Activated T-helper 2 cell treated with anti-CD3 and anti-CD28 coated beads, Interferon-gamma antibody, Interleukin-2, Interleukin-4, amounts not matched to agents 10 μg/mL and 5 μg/mL and 100 μg/mL, durations not matched to agents 14 hours and 24 hours and 36 hours (primary cell): ENCODE results near the gene ARHGEF11. TPM values are rescaled to one million over a fixed set of nuclear protein-coding genes. Genes with fewer than 3 reads are reported as not detected.

Source experiments
- DNase-seq: peaks from one replicate; pipeline ENCODE4 v3.0.0; 2021; ENCODE audit warnings: low spot score
- H3K27ac Mint-ChIP-seq: one replicate; pipeline ENCODE4 v1.8.0; 2021; ENCODE audit warnings: mixed read lengths
- H3K27me3 Mint-ChIP-seq: one replicate; pipeline ENCODE4 v1.8.0; 2021; ENCODE audit warnings: low read depth, mixed read lengths
- H3K36me3 Mint-ChIP-seq: one replicate; pipeline ENCODE4 v1.8.0; 2021; ENCODE audit warnings: low read depth, mixed read lengths
- H3K4me1 Mint-ChIP-seq: one replicate; pipeline ENCODE4 v1.8.0; 2021; ENCODE audit warnings: low read depth, mixed read lengths
- H3K4me3 Mint-ChIP-seq: one replicate; pipeline ENCODE4 v1.8.0; 2021; ENCODE audit warnings: low read depth, mild to moderate bottlenecking, moderate library complexity, mixed read lengths
- H3K9me3 Mint-ChIP-seq: one replicate; pipeline ENCODE4 v1.8.0; 2021; ENCODE audit warnings: mixed read lengths
- intact Hi-C: fragments of 100-400 bp; cut with micrococcal nuclease; formaldehyde crosslinking; loops from one replicate; pipeline ENCODE4 v1.15.1; 2023
- total RNA-seq: library from RNA; stranded (reverse); gene quantifications from 2 replicates; pipeline ENCODE4 v1.2.3, GENCODE V29; 2022

ARHGEF11 gene
- total RNA-seq, 1 donor from 2014 or later, result 2.2 TPM

DNA sequence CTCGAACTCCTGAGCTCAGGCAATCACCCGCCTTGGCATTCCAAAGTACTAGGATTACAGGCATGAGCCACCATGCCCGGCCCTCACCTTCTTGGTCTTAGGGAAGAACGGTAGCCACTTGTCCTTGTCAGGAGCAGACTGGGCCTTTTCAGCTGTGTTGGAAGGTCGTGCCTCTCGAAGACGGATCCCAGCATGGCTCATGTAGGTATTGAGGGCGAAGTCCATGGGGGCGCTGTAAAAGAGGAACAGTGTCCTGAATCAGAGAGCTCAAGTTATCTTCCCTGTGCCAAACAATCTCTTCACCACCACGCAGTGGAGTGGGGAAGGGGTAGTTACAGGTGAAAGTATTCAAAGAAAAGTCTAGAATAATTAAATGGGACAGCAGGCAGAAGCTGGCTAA lies 89.2 kb downstream of the ARHGEF11 start:
- peaks cover 8% of the 10 kb centered on the region for H3K4me1 Mint-ChIP-seq
- no peak for DNase-seq
- no peaks in the 10 kb centered on the region for H3K36me3 Mint-ChIP-seq
- no peak overlapping the region for H3K4me3 Mint-ChIP-seq
- no peak overlapping the region for H3K27ac Mint-ChIP-seq
- no peaks in the 10 kb centered on the region for H3K27me3 Mint-ChIP-seq
- H3K9me3 Mint-ChIP-seq, result no peaks in the 10 kb centered on the region
- intact Hi-C loops, result no loop called here

DNA sequence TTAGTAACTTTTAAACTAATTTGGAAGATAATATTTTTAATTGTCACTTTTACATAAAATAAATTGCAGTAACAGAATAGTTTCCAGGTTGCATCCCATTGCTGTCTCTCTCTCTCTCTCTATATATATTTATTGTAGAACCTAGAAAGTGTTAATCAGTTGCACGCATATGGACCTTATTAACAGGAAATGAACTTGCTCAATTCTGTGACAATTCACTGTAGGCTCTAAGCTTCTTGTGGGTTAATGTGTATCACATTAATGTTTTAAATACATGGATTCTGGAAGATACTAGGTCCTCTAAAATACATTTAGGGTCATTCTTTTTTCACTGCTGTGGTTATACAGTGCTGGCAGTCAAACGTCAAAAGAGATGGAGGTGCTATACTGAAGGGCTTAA lies 92.0 kb downstream of the ARHGEF11 start:
- no peak overlapping the region for H3K4me3 Mint-ChIP-seq
- H3K9me3 Mint-ChIP-seq, result no peaks in the 10 kb centered on the region
- no peak for DNase-seq
- intact Hi-C loops, result no loop called here
- H3K4me1 Mint-ChIP-seq, result peaks cover 6% of the 10 kb centered on the region
- H3K27ac Mint-ChIP-seq, result no peak overlapping the region
- no peaks in the 10 kb centered on the region for H3K36me3 Mint-ChIP-seq
- H3K27me3 Mint-ChIP-seq, result peaks cover 2% of the 10 kb centered on the region

DNA sequence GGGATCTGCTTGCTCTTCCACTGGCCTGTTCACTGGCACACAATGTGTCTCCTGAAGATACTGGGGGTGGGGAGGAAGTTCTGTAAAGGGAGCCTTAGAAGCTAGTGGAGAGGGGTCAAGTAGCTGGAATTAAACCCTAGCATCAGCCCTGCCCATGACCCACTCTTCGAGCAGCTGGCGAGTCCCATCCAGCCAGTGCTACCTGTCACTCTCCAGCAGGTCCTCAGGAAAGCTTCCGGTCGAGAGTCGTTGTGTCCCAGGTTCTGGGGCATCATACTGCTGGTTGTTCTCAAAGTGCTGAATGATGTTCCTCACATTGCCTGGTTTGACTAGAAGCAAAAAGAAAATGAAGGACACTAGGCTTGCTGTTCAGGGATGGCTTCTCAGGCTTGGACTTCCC lies 94.2 kb downstream of the ARHGEF11 start:
- Mint-ChIP-seq H3K27ac (no peak overlapping the region), H3K4me3 (no peak overlapping the region), H3K9me3 (no peaks in the 10 kb centered on the region), H3K36me3 (no peaks in the 10 kb centered on the region), H3K4me1 (no peaks in the 10 kb centered on the region), H3K27me3 (peaks cover 2% of the 10 kb centered on the region)
- intact Hi-C loops, result no loop called here
- no peak for DNase-seq

DNA sequence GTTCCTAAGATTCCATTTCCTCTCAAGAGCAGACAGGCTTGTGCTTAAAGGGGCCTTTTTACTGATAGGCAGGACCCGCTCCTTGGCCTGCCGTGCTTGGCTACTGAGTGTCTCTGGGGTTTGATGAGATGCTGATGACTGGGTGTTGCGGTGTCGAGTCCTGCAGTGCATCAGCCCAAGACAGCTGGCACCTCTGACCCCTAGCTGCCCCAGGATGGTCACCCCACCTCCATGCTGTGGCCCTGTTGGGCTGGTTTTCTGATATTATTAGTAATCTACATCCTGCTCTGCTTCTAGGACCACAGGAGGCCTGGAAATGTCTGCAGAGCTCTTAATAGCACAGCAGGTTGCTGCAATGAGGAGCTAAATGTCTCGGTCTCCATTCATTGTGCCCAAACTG lies 96.4 kb downstream of the ARHGEF11 start:
- Mint-ChIP-seq H3K27ac (no peak overlapping the region), H3K27me3 (peaks cover 2% of the 10 kb centered on the region), H3K4me1 (no peaks in the 10 kb centered on the region), H3K4me3 (no peak overlapping the region), H3K36me3 (no peaks in the 10 kb centered on the region), H3K9me3 (no peaks in the 10 kb centered on the region)
- intact Hi-C loops, result no loop called here
- DNase-seq, result no peak

DNA sequence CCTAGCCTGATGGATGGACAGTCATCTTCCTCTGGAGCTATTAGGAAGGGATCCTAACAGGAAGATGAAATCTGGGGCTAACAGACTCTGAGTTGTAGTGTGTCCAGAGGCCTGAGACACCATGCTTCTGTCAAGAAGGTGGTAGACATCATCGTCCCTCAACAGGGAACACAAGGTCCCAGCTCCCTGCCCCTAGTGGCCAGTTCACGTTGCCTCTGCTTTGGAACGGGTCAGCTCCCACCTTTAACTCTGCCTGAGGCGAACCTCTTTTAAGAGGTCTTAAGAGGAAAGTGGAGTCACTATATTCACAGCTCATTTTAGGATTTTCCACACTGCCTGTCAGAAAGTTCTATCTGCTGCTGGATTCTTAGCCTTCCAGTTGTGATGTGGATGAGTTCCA lies 96.8 kb downstream of the ARHGEF11 start:
- H3K27me3 Mint-ChIP-seq, result peaks cover 2% of the 10 kb centered on the region
- no peaks in the 10 kb centered on the region for H3K4me1 Mint-ChIP-seq
- no peak for DNase-seq
- H3K9me3 Mint-ChIP-seq, result no peaks in the 10 kb centered on the region
- H3K36me3 Mint-ChIP-seq, result no peaks in the 10 kb centered on the region
- H3K27ac Mint-ChIP-seq, result no peak overlapping the region
- no peak overlapping the region for H3K4me3 Mint-ChIP-seq
- intact Hi-C loops, result no loop called here

DNA sequence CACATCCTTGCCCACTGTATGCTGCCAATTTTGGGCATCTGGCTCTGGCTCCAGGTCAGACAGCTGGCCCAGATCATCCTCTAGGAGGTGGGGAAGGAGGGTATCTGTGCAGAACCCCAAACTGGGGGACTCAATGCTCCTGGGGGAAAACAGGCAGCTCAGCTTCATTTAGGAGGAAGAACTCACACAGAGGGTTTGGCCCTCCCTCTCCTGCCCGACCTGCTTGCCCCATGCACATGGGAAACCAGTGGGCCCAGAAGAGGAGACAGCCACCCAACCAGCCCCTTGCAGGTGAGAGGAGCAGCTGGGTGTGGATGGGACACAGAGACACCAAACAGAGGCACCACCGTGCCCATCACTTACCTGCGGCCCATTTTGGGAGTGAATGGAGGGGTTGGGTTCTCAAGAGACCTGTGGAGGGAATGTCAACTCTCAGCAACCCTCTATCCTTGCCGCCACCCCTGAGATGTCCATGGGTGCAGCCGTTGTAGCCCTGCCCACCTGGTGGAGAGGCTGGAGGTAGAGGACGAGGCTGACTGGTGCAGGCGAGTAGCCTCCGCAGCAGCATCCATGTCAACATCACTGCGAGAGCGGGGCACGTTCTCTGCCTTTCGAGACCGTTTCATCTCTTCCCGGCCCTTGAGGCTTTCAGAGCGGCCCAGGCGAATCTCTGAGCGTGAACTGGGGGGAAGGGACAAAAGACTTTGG lies 97.6 kb downstream of the ARHGEF11 start:
- intact Hi-C loops, result no loop called here
- Mint-ChIP-seq H3K9me3 (no peaks in the 10 kb centered on the region), H3K4me1 (no peaks in the 10 kb centered on the region), H3K27me3 (peaks cover 2% of the 10 kb centered on the region), H3K36me3 (no peaks in the 10 kb centered on the region), H3K4me3 (no peak overlapping the region), H3K27ac (no peak overlapping the region)
- DNase-seq, result no peak

DNA sequence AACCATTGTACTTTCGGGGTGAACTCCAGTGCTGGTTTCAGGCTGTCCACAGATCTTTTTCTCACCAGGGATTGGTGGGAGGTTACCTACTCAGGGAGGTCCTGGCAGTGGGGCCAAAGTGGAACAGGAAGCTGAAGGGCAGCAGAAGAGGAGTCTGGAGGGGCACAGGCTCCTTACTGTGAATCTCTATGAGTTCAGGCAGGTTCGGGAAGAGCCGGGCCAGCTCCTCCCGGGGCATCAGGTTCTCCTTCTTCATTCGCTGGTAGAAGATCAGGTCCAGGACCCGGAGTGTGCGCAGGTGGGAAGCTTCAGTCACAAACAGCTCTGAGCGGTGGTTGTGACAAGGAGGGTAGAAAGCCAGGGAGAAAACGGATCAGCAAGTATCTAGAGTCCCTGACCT lies 98.4 kb downstream of the ARHGEF11 start:
- DNase-seq, result no peak
- Mint-ChIP-seq H3K27ac (no peak overlapping the region), H3K9me3 (no peaks in the 10 kb centered on the region), H3K4me1 (no peaks in the 10 kb centered on the region), H3K36me3 (no peaks in the 10 kb centered on the region), H3K4me3 (no peak overlapping the region), H3K27me3 (peaks cover 2% of the 10 kb centered on the region)
- intact Hi-C loops, result no loop called here

DNA sequence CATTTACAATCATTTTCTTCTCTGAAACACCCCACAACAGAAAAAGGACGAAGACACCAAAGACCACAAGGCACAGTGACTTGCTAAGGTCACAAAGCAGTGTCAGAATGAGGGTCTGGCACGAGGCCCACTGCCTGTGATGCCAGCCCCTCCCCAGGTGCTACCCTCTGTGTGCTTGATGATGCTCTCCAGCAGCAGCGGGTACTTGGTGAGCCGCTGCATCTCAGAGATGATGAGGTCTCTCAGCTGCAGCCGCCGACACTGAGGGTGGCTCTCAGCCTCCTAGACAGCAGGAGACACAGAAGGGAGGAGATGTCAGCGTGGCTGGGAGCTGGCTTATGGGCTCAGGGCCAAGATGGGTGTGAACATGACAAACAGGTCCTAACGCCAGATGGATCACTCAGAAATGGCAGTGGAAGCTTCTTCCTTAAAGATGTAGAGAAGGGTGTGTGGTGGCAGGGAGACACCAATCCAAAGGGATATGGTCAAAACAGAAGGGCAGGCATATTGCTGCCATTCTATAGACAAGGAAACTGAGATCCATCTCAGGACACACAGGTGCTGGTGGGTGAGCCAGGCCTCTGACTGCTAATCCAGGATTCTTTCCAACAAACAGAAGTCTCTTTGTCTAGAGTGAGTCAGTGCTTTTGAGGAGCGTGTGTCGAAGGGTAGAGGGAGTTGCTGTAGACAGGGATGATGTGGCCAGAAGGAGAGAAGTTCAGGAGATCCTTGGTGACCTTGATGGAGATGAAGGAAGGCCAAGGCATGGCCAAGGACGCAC lies 99.5 kb downstream of the ARHGEF11 start:
- Mint-ChIP-seq H3K4me1 (no peaks in the 10 kb centered on the region), H3K9me3 (no peaks in the 10 kb centered on the region), H3K27me3 (peaks cover 2% of the 10 kb centered on the region), H3K36me3 (no peaks in the 10 kb centered on the region), H3K27ac (no peak overlapping the region), H3K4me3 (no peak overlapping the region)
- intact Hi-C loops, result no loop called here
- no peak for DNase-seq

DNA sequence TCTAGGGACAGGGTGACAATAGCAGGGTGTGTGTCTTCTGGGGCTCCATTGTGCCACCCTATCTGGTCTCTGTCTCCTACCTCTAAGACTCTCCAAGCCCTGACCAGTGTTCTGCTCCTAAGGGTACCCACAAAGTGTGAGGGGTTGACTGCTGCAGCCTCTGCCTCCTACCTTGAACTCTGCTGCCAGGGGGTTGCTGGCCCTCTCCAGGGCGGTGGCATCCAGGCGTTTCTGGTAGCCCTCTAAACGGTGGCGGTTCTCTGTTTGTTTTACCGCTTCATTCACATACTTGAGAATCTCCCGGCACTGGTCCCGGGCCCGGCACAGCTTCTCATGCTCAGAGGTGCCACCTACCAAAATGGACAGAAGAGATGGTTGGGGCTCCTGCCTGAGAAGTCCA lies 100.7 kb downstream of the ARHGEF11 start:
- no peaks in the 10 kb centered on the region for H3K36me3 Mint-ChIP-seq
- H3K27ac Mint-ChIP-seq, result no peak overlapping the region
- H3K27me3 Mint-ChIP-seq, result no peaks in the 10 kb centered on the region
- H3K4me1 Mint-ChIP-seq, result no peaks in the 10 kb centered on the region
- no peak overlapping the region for H3K4me3 Mint-ChIP-seq
- intact Hi-C loops, result no loop called here
- no peak for DNase-seq
- H3K9me3 Mint-ChIP-seq, result no peaks in the 10 kb centered on the region

DNA sequence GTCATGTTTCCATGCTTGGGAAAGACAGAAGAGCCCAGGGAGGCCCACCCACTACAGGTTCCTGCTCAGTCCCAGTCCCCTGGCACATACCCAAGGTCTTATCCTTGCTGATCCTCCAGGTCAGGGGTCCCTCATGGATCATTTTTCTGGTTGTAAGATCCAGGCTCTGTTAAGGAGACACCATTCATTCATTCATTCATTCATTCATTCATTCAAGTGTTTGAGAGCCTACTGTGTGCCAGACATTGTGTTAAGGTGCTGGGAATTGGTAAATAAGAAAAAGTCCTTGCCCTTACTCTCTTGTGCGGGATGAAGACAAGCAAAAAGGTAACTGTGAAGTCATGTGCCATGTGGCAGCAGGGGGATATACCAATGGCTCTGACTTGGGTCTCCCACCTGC lies 101.3 kb downstream of the ARHGEF11 start:
- no peak overlapping the region for H3K27ac Mint-ChIP-seq
- no peaks in the 10 kb centered on the region for H3K27me3 Mint-ChIP-seq
- DNase-seq, result no peak
- no peaks in the 10 kb centered on the region for H3K4me1 Mint-ChIP-seq
- intact Hi-C loops, result no loop called here
- H3K9me3 Mint-ChIP-seq, result no peaks in the 10 kb centered on the region
- H3K36me3 Mint-ChIP-seq, result no peaks in the 10 kb centered on the region
- no peak overlapping the region for H3K4me3 Mint-ChIP-seq

DNA sequence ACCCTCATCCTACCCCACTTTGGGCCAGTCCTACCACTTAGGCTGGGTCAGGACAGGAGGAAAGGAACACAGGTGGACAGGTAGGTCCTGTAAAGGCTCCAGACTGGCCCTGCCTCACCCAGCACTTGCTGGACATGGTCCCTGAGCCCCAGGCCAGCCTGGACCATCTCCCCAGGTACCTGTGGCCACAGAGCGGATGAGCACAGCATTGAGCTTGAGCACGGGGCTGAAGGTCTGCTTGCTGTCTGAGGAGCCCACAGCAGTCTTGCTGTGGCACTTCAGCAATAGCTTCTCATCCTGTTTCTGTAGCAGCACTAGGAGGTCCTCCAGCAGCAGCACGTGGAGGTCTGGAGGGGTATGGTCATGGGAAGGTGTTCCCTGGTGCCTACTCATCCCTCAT lies 101.8 kb downstream of the ARHGEF11 start:
- Mint-ChIP-seq H3K4me1 (no peaks in the 10 kb centered on the region), H3K36me3 (no peaks in the 10 kb centered on the region), H3K9me3 (no peaks in the 10 kb centered on the region), H3K27ac (no peak overlapping the region), H3K4me3 (no peak overlapping the region), H3K27me3 (no peaks in the 10 kb centered on the region)
- no peak for DNase-seq
- intact Hi-C loops, result no loop called here

DNA sequence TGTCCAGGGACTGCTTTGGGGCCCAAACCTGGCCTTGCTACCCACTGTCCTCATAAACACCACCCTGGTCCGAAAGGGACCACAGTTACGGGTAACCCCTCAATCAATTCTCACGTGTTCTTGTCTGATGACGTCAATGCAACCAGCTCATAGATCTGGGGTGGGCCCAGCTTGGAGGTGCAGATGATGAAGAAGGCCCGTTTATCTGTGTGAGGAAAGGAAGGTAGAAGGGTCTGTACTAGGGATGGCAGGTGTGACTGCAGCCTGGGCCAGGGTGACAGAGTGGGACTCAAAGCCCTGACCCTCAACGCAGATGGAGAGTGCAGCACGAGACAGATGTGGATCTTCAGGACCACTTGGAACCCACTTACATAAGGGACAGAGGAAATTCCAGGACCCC lies 103.0 kb downstream of the ARHGEF11 start:
- no peak overlapping the region for H3K27ac Mint-ChIP-seq
- H3K27me3 Mint-ChIP-seq, result no peaks in the 10 kb centered on the region
- intact Hi-C loops, result no loop called here
- H3K9me3 Mint-ChIP-seq, result no peaks in the 10 kb centered on the region
- no peaks in the 10 kb centered on the region for H3K4me1 Mint-ChIP-seq
- no peaks in the 10 kb centered on the region for H3K36me3 Mint-ChIP-seq
- no peak overlapping the region for H3K4me3 Mint-ChIP-seq
- no peak for DNase-seq

DNA sequence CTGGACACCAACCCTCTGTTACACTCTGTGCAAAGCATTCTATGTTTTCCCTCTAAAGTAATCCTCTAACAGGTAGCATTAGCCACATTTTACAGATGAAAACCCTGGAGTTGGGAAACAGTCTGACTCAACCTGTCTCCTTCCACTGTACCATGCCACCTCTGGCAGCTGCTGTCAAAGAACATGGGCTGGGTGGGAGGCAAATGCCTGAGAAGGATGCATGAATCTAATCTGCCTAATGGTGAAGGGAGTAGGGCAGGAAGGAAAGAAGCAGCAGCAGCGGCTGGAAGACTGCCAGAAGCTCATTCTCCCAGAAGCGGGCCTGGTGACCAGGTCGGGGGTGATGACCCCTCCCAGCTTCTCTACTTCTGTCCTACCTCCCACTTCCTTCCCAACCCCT lies 103.4 kb downstream of the ARHGEF11 start:
- no peak for DNase-seq
- Mint-ChIP-seq H3K27me3 (no peaks in the 10 kb centered on the region), H3K36me3 (no peaks in the 10 kb centered on the region), H3K4me3 (no peak overlapping the region), H3K4me1 (no peaks in the 10 kb centered on the region), H3K27ac (no peak overlapping the region), H3K9me3 (no peaks in the 10 kb centered on the region)
- intact Hi-C loops, result no loop called here
